SK-N-SH (cell line): ENCODE results near the gene SOWAHA.

ENCODE experiments used
- CHD2 ChIP-seq: fragments of 150-350 bp; IDR thresholded peaks from 2 replicates; pipeline ENCODE4 v1.6.1; 2018; ENCODE audit warnings: low read length; ENCODE audit not compliant: partially characterized antibody
- EZH2phosphoT487 ChIP-seq: fragments of 200-600 bp; sonication (generic); IDR thresholded peaks from 2 replicates; pipeline ENCODE4 v1.6.1; 2017; ENCODE audit warnings: low read depth, mixed run types, mild to moderate bottlenecking, antibody characterized with exemption, moderate library complexity, borderline replicate concordance
- GABPA ChIP-seq: IDR thresholded peaks from 2 replicates; pipeline ENCODE4 v1.4.0; 2012; ENCODE audit warnings: low read depth, mild to moderate bottlenecking
- MXI1 ChIP-seq: IDR thresholded peaks from 2 replicates; pipeline ENCODE4 v1.6.1; 2012; ENCODE audit warnings: mild to moderate bottlenecking, low read depth, low read length, improper control_type of control experiment
- NRF1 ChIP-seq: IDR thresholded peaks from 2 replicates; pipeline ENCODE4 v1.6.1; 2012; ENCODE audit warnings: low read depth, mild to moderate bottlenecking, low read length
- POLR2AphosphoS5 ChIP-seq: IDR thresholded peaks from 2 replicates; pipeline ENCODE4 v1.6.1; 2012; ENCODE audit warnings: low read depth, low read length
- RAD21 ChIP-seq: IDR thresholded peaks from 2 replicates; pipeline ENCODE4 v1.6.1; 2012; ENCODE audit warnings: mild to moderate bottlenecking, low read length
- SMC3 ChIP-seq: IDR thresholded peaks from 2 replicates; pipeline ENCODE4 v1.6.1; 2012; ENCODE audit warnings: low read depth, low read length, improper control_type of control experiment
- TAF1 ChIP-seq: IDR thresholded peaks from 2 replicates; pipeline ENCODE4 v1.6.1; 2012; ENCODE audit warnings: low read depth, mild to moderate bottlenecking, low read length, moderate library complexity, borderline replicate concordance
- USF2 ChIP-seq: fragments of 150-350 bp; IDR thresholded peaks from 2 replicates; pipeline ENCODE4 v1.6.1; 2017; ENCODE audit warnings: antibody characterized with exemption, low read length, low read depth, borderline replicate concordance
- YY1 ChIP-seq: IDR thresholded peaks from 2 replicates; pipeline ENCODE4 v1.4.0; 2012; ENCODE audit warnings: low read depth, mild to moderate bottlenecking
- TF ChIP-seq, protein P1 (sequence below): fragments of 200-600 bp; sonication (generic); IDR thresholded peaks from 2 replicates; pipeline ENCODE4 v1.6.1; 2017; ENCODE audit warnings: antibody characterized with exemption, mild to moderate bottlenecking, moderate library complexity

- TF ChIP-seq, protein P1, sequence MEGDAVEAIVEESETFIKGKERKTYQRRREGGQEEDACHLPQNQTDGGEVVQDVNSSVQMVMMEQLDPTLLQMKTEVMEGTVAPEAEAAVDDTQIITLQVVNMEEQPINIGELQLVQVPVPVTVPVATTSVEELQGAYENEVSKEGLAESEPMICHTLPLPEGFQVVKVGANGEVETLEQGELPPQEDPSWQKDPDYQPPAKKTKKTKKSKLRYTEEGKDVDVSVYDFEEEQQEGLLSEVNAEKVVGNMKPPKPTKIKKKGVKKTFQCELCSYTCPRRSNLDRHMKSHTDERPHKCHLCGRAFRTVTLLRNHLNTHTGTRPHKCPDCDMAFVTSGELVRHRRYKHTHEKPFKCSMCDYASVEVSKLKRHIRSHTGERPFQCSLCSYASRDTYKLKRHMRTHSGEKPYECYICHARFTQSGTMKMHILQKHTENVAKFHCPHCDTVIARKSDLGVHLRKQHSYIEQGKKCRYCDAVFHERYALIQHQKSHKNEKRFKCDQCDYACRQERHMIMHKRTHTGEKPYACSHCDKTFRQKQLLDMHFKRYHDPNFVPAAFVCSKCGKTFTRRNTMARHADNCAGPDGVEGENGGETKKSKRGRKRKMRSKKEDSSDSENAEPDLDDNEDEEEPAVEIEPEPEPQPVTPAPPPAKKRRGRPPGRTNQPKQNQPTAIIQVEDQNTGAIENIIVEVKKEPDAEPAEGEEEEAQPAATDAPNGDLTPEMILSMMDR, result no peak
- no peak for TF ChIP-seq CHD2
- TF ChIP-seq TAF1, result no peak
- no peak for TF ChIP-seq NRF1
- no peak for TF ChIP-seq RAD21
- TF ChIP-seq MXI1, result no peak
- TF ChIP-seq YY1, result no peak
- TF ChIP-seq USF2, result no peak
- TF ChIP-seq POLR2AphosphoS5, result no peak
- TF ChIP-seq GABPA, result no peak
- no peak for TF ChIP-seq SMC3
- TF ChIP-seq EZH2phosphoT487, result no peak
Observed at GRCh38 chr5:132836852-132837251, 23.8 kb downstream of the SOWAHA start.
